Panc1 (cell line): ENCODE data around the gene ZC3H12D.

Experiments used
- CTCF ChIP-seq: fragments of 450-650 bp; IDR thresholded peaks from 2 replicates; pipeline ENCODE4 v1.5.1; 2017; ENCODE audit warnings: mild to moderate bottlenecking
- POLR2AphosphoS5 ChIP-seq: IDR thresholded peaks from 2 replicates; pipeline ENCODE4 v1.6.1; 2012; ENCODE audit warnings: mild to moderate bottlenecking, low read depth, low read length, moderate library complexity
- REST ChIP-seq, 2 experiments: IDR thresholded peaks; 2 replicates each; pipeline ENCODE4 v1.6.1; 2011 to 2012; ENCODE audit warnings: low read depth in 2 of 2, control low read depth in 1 of 2, low read length in 1 of 2, mild to moderate bottlenecking in 1 of 2, moderate library complexity in 1 of 2; ENCODE audit not compliant: insufficient read depth in 1 of 2
- SIN3A ChIP-seq: IDR thresholded peaks from 2 replicates; pipeline ENCODE4 v1.6.1; 2012; ENCODE audit warnings: low read depth, mild to moderate bottlenecking, low read length, moderate library complexity, borderline replicate concordance; ENCODE audit not compliant: insufficient read depth
- TCF7L2 ChIP-seq: IDR thresholded peaks from 2 replicates; pipeline ENCODE4 v1.6.1; 2011; ENCODE audit warnings: mild to moderate bottlenecking, low read depth, low read length, inconsistent platforms

GRCh38 chr6:149414821-149415220, 70.0 kb downstream of the ZC3H12D start:
- TF ChIP-seq CTCF: no peak
- no peak for TF ChIP-seq POLR2AphosphoS5
- no peak for TF ChIP-seq REST (IDR thresholded peaks at IDR 0.05; ENCODE audit: insufficient read depth in 1 of 2, low read depth in 2 of 2, low read length in 1 of 2)
- TF ChIP-seq TCF7L2: no peak
- TF ChIP-seq SIN3A: no peak
